ENCODE data around the gene SHROOM4.

The SHROOM4 gene

GRCh38 chrX:50707955-50708699, 105.9 kb downstream of the SHROOM4 start:
- POLR2A ChIA-PET: no interaction called here

DNA sequence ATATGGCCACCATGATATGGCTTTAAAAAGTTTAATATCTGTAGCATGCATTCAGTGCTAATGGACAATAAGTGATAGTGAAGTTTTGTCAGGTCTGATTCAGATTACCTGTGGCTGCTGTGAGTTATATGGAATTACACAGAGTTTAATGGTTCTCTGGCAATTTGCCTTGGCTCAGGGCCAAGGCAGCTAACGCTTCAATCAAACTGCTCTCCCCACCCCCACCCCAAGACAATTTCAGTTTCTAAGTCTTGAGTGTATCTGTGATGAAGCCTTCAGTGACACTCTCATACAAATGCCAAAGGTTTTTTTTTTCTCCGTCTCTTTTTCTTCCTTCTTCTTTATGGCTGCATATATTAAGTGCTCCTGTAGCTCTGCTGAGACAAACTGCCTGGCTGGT, 106.6 kb downstream of the SHROOM4 start:
- TF ChIP-seq, protein P1, sequence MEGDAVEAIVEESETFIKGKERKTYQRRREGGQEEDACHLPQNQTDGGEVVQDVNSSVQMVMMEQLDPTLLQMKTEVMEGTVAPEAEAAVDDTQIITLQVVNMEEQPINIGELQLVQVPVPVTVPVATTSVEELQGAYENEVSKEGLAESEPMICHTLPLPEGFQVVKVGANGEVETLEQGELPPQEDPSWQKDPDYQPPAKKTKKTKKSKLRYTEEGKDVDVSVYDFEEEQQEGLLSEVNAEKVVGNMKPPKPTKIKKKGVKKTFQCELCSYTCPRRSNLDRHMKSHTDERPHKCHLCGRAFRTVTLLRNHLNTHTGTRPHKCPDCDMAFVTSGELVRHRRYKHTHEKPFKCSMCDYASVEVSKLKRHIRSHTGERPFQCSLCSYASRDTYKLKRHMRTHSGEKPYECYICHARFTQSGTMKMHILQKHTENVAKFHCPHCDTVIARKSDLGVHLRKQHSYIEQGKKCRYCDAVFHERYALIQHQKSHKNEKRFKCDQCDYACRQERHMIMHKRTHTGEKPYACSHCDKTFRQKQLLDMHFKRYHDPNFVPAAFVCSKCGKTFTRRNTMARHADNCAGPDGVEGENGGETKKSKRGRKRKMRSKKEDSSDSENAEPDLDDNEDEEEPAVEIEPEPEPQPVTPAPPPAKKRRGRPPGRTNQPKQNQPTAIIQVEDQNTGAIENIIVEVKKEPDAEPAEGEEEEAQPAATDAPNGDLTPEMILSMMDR (IDR thresholded peaks at IDR 0.05; ENCODE audit: control extremely low read depth, extremely low read depth, low read depth, missing control alignments): no peak
- DNase-seq (ENCODE audit: extremely low spot score): no peak
- CTCF ChIA-PET: no interaction called here
- POLR2A ChIA-PET: no interaction called here

More at GRCh38 chrX:50707955-50708699, 105.9 kb downstream of the SHROOM4 start:
- DNase-seq (ENCODE audit: extremely low spot score): no peak
- CTCF ChIA-PET: interaction anchor here (1.2 kb wide), 1 partner anchor 17 kb away, joined by 3 read pairs; no protein-coding TSS in a partner anchor
- TF ChIP-seq, protein P1 (IDR thresholded peaks at IDR 0.05; ENCODE audit: control extremely low read depth, extremely low read depth, low read depth, missing control alignments): no peak

DNA sequence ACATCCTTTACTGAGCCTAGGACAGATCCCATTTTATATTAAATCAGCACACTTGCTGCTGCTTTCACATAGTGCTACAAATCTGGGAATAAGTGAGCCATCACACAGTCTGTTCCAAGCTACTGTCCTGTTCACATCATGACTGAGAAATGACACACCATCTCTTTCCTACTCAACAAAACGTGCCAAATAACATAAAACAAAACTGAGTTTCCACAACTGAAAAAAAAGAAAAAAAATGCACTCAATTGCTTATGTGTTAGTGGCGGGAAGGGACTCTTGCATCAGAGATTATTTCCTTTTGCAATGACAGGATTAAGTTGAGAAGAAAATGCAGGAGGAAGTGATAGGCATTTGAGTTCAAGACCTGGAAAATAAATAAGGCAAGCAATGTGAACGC, 109.0 kb downstream of the SHROOM4 start:
- no peak for DNase-seq (ENCODE audit: extremely low spot score)
- ChIA-PET POLR2A (no interaction called here), CTCF (no interaction called here)
- TF ChIP-seq, protein P1 (IDR thresholded peaks at IDR 0.05; ENCODE audit: control extremely low read depth, extremely low read depth, low read depth, missing control alignments): no peak

DNA sequence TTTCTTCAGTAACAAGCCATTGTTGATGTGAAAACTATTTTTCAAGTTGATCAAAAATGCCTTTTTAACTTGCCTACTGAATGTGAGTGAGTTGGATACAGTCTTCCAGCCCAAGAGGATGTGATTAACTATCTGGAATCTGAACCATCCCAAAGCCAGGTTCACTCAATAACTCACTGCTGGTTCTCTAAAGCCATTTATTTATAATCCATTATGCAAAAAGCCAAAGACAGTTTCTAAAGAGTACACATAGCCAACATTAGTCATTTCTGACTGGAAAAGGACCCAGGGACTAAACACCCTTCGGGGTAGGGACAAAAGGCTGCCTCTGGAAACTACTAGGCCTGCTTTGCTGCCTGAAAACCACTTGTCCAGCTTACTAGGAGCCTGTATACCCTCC, 109.6 kb downstream of the SHROOM4 start:
- CTCF ChIA-PET: no interaction called here
- TF ChIP-seq, protein P1 (IDR thresholded peaks at IDR 0.05; ENCODE audit: control extremely low read depth, extremely low read depth, low read depth, missing control alignments): no peak
- POLR2A ChIA-PET: no interaction called here
- no peak for DNase-seq (ENCODE audit: extremely low spot score)

DNA sequence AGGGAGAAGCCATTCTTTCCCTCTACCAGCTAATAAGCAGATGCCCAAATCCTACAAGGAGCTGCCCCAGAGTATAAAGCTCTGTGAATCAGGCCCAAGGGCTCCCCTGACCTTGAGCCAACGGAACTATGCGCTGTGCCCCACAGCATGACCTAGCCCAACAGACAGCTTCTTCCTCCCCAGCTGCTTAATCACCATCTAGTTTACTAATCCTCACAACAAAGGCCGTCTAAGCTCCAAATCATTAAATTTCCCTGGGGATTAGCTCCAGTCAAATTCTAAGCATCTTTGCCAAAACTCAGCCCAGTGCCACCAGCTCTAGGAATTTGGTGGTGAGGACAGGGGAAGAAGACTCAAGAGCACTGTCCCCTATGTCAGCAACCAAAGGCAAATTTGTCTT, 113.1 kb downstream of the SHROOM4 start:
- no peak for DNase-seq (ENCODE audit: extremely low spot score)
- ChIA-PET CTCF (no interaction called here), POLR2A (no interaction called here)
- TF ChIP-seq, protein P1 (IDR thresholded peaks at IDR 0.05; ENCODE audit: control extremely low read depth, extremely low read depth, low read depth, missing control alignments): no peak

DNA sequence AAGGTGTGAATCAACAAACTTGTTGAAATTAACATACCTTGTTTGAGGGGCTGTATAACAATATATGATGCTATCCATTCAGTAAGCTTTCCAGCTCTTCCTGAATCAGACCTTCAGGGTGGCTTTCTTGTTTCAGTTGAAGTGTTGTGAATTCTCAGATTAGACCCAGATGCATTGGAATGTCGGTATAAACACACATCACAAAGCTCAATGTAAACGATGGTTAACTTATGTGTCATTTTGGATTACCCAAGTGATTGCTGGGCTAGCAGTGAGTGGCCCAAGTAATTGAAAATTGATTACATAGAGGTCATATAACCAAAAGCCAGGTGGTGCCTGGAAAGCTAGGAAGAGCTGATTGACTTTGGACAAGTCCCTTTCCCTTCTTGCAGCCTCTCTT, 115.0 kb downstream of the SHROOM4 start:
- CTCF ChIA-PET: no interaction called here
- POLR2A ChIA-PET: no interaction called here

More for the DNA sequence above, 115.0 kb downstream of the SHROOM4 start:
- TF ChIP-seq, protein P1 (IDR thresholded peaks at IDR 0.05; ENCODE audit: control extremely low read depth, extremely low read depth, low read depth, missing control alignments): no peak
- no peak for DNase-seq (ENCODE audit: extremely low spot score)

All from GM10248 (cell line).